Activated CD4-positive, CD25-positive, alpha-beta regulatory T cell treated with anti-CD3 and anti-CD28 coated beads, Interleukin-2, amount 50 U/mL, for 24 hours (primary cell): ENCODE results near the gene NUAK1.

Source experiments
- ATAC-seq, 2 donors: fragments of 150-1000 bp; cut with Tn5 transposase; one replicate each; pipeline ENCODE4 v1.10.0; 2021; ENCODE audit warnings: mild to moderate bottlenecking in 1 of 2, moderate library complexity in 1 of 2

The NUAK1 gene

DNA sequence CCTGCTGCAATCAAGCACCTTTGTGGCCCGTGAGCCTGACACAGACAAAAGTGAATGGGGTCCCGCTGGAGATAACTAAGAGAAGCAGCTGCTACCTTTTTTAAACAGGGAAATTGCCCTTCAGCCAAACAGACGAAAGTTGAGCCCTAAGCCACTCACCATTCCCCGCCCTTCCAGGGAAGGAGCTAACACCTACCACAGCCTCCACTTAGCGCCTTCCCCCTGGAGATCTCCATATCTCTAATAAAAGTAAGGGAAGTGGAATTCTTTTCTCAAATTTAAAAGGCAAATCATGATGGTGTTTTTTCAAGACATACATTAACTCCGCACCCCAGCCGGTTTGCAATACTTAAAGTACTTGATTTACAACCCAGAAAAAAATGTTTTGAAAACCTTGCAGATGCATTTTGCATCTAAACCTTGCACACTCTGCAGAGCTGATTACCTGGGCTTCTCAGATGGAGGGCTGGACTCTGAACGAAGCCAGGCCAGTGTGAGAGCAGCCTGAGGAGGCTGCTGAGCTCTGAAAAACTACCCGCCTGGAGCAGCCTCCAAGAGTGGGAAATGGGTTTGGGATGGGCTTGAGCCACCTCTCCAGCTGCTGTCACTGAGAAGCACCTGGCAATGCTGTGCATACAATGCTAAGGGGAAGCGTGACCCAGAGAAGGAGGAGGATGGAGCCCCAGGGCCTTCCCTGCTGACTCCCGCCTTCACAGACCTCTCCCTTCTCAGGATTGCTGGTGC lies 10.0 kb downstream of the NUAK1 start:
- ATAC-seq, result no peak

DNA sequence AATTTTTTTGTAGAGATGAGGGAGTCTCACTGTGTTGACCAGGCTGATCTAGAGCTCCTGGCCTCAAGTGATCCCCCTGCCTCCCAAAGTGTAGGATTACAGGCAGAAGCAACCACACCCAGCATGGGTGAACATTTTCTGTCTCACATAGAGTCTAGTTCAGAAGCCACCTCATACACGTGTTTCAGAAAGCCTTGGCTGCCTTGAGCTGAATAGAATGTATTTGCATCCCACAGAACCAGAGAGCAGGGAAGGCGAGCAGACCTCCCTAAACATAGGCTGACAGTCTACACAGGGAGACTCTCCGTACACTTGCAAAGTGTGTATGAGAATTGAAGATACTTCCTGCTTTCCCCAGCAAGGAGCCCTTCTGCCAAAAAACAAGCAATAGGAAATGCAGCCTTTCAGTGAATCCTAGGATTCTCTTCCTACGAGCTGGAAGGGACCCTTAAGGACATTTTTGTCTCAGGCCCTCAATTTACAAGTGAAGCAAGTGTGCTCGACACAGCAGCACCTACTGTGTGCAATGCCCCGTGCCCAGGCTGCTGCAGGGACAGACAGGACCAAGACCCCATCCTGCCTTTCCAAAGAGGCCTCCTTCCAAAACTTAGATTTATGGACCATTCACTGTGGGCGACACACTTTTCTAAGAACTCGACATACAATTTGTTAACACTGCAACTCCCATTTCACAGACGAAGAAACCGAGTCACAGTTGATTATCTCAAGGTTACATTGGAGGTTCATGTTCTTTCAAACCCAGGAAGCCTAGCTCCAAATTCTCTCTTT lies 11.2 kb downstream of the NUAK1 start:
- ATAC-seq, result no peak

- ATAC-seq, result no peak
These were observed 12.1 kb downstream of the NUAK1 start for GRCh38 chr12:106126441-106127337.

GRCh38 chr12:106125351-106126095 lies 13.2 kb downstream of the NUAK1 start:
- no peak for ATAC-seq

GRCh38 chr12:106123551-106124081 lies 15.1 kb downstream of the NUAK1 start:
- no peak for ATAC-seq

DNA sequence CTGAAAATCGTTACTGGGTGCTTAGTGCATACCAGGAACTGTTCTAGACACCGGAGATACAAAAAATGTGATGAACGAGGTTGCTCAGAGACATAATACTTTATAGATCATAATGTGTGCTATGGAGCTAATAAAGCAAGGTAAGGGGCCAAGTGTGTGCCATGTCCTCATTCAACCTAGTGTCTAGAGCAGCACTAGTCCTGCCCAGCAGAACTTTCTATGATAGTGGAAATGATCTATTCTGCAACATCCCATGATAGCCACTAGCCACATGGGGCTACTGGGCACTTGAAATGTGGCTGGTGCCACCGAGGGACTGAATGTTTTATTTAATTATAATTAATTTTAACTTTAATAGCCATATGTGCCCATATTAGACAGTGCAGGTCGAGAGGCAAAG lies 15.6 kb downstream of the NUAK1 start:
- no peak for ATAC-seq

DNA sequence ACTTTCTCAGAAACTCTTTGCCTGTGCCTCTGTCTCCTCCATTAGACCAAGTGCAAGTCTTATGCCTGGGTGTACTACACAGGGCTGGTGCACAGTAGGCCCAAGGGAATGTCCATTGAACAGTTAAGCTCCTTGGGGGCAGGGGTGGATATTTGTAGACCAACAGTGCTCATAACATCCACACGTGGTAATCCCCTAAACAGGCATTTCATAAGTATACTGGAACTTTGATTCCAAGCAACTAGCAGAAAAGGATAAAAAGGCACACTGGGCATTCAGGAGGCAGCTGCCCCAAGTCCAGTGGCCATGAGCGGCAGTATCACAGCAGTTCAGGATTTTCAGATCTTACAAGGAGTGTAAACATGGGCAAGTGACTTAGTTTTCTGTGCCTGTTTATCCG lies 16.8 kb downstream of the NUAK1 start:
- no peak for ATAC-seq

- ATAC-seq, result no peak
These were observed 18.1 kb downstream of the NUAK1 start for GRCh38 chr12:106120519-106121105.

DNA sequence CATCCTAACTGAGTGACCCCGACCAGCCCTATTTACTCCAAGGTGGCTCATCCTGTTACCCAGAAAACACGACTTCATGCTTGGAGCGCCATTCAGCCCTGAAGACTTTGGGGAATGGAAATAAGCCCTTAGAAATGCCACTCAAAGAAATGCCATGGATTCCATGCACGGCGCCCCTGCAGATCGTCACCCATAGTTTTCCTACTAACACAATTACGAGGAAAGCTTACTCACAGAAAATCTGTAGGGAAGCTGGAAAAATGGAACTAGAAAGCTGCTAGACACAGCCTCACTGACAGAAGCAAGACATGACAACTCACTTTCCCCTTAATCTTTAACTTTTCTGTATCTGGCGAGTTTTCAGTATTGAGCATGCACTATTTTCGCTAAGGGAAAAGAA lies 19.5 kb downstream of the NUAK1 start:
- ATAC-seq, result no peak

GRCh38 chr12:106118381-106119130 lies 20.2 kb downstream of the NUAK1 start:
- no peak for ATAC-seq

GRCh38 chr12:106115440-106115839 lies 23.3 kb downstream of the NUAK1 start:
- no peak for ATAC-seq

DNA sequence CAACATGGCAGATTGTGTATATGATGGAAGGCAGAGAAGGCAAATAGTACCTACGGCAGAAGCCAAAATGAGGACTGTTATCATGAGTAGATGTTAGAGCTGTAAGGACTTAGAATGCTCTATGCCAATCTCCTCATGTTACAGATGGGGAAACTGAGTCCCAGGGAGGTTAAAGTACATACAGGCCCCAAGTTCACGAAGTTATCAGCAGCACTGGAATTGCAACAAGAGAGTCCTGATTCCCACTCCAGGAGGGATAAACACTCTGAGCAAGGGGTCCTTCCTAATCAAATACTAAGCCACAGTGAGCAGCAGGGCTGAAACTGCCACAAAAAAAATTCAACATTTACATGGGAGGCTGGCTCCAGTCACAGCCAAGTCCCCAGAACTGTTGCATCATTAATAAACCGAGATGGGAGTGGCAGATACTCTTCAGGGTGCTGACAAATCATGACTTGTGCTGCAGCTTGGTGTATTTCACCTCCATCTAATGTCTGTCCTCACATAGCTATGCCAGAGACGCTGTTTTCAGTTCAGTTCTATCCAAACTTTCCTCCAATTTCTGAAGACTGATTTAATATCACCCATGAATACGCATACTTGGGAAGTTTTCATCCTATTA lies 24.2 kb downstream of the NUAK1 start:
- no peak for ATAC-seq

GRCh38 chr12:106113824-106114446 lies 24.8 kb downstream of the NUAK1 start:
- ATAC-seq, result no peak

DNA sequence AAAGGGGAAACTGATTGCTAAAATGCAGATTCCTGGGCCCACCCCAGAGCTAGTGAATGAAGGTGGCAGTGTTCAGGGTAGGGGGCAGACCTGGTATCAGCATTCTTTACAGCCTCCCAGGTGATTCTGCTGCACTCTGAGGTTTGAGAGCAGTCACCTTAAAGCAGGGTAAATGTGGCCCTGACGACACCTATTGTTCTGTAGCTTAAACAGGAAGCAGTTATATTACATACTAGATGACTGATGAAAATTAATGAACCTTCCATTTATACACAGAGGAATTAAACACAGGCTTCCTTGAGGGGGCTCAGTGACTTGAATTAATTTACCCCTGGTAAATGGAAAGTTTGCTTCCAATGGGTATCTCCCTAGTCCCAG lies 25.3 kb downstream of the NUAK1 start:
- ATAC-seq, result no peak

GRCh38 chr12:106113042-106113441 lies 25.7 kb downstream of the NUAK1 start:
- no peak for ATAC-seq

DNA sequence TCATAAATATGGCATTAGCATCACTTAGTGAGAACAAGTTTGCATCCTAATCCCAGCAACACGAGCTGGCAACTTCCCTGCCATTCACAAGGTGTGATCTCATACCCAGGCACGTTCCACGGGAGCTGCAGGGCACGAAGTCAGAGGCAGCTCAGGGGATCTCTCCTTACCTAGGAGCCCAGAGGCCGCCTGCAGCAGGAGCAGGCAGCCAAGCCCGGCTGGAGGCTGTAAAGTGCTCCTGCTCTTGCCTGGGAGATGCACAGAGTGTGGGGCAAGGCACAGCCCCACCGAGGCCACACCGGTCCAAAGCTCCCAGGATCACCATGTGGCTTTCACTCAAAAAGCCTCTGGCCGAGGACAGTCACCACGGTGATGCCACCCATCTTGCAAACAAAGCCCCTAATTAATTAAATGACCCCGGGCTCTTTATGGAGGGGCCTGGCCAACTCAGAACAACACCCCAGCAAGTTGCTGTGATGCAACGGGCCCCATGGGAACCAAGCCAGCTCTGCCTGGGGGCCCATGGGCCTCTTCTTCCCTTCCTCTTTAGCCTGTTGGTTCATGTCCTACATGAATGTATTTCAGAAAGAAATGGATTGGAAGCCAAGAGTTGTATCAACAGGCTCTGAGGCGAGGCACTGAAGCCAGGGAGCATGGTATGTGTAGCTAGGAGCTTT lies 26.5 kb downstream of the NUAK1 start:
- no peak for ATAC-seq

GRCh38 chr12:106110626-106111300 lies 28.0 kb downstream of the NUAK1 start:
- ATAC-seq, result no peak

DNA sequence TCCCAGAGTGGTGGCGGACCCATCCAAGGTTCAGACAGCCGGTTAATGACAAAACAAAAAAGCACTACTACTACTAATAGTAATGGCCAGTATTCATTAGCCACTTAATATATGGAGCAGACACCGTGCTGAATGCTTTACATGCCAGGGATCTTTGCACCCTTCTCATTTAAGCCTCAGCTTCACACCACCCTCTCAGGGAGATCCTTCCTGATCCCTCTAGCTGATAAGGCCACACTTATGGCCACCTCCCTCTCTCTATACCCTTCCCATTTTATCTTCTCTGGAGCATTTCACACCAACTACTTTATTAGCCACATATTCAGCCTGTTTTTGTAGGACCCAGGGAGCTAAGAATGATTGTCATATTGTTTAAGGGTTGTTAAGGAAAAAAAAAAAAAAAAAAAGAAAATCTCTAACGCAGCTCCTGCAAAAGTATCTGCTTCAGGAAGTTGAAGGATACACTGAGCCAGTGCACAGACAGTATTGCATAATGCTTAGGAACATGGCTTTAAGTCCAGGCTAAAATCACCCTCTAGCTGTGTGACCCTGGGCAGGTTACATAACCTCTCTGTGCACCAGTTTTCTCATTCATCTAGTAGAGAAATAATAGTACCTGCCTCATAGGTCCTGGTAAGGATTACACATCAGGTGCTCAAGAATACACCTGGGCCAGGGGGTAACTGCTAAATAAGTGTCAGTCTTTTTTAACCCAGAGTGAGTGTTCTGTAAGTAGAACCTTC lies 29.4 kb downstream of the NUAK1 start:
- ATAC-seq, result no peak
